Activated T-helper 1 cell treated with Interleukin-2 at 50 U/mL for 16 hours (primary cell): ENCODE results near the gene UGT1A8.
"Not testable (repeated sequence)": the region's sequence is repeated elsewhere in the genome, so short reads cannot be mapped to it uniquely, and the experiment has no call there.

ENCODE experiments used
- DNase-seq: peaks from one replicate; pipeline ENCODE4 v3.0.0-alpha.2; 2020; ENCODE audit warnings: low read depth

The UGT1A8 gene

DNA sequence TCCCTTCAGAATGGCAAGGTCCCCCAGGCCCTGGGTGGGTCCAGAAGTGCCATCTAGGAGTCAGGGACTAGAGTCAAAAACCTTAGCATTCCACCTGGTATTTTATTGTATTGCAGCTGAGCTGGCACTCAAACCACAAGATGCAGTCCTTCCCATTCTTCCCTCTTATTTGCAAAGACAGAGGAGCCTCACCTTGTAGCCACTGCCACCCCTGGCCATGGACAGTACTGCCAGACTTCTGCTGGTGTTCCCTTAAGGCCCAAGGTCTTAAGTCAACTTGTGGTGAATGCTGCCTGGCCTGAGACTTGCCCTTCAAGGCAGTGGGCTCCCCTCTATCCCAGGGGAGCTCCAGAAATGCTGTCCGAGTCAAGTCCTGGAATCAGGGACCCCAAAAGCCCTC is 25.7 kb downstream of the UGT1A8 start:
- no peak for DNase-seq

DNA sequence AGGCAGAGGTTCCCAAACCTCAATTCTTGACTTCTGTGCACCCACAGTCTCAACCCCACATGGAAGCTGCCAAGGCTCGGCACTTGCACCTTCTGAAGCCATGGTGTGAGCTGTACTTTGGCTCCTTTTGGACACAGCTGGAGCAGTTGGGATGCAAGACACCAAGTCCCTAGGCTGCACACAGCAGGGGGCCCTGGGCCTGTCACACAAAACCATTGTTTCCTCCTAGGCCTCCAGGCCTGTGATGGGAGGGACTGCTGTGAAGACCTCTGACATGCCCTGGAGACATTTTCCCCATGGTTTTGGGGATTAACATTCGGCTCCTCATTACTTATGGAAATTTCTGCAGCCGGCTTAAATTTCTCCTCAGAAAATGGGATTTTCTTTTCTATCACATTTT is 28.6 kb downstream of the UGT1A8 start:
- not testable (repeated sequence) for DNase-seq

- DNase-seq: no peak
Measured at GRCh38 chr2:233650981-233651380, 33.5 kb downstream of the UGT1A8 start.

GRCh38 chr2:233651430-233651829 is 34.0 kb downstream of the UGT1A8 start:
- no peak for DNase-seq

DNA sequence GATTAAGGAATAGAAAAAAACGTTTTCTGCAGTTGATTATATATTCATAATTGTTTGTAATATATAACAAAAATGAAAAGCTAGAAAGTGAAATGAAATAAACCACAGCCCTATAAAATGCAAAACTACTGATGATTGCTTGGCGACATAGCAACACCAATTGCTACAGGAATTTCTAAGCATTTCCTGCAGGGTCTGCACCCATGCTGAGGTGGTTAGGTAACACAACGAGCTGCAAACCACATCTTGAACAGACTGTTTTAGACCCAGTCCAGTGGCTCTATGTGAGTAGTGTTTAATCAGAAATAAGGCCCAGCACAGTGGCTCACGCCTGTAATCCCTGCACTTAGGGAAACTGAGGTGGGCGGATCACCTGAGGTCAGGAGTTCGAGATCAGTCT is 37.1 kb downstream of the UGT1A8 start:
- no peak for DNase-seq

GRCh38 chr2:233655043-233655442 is 37.6 kb downstream of the UGT1A8 start:
- DNase-seq: no peak

DNA sequence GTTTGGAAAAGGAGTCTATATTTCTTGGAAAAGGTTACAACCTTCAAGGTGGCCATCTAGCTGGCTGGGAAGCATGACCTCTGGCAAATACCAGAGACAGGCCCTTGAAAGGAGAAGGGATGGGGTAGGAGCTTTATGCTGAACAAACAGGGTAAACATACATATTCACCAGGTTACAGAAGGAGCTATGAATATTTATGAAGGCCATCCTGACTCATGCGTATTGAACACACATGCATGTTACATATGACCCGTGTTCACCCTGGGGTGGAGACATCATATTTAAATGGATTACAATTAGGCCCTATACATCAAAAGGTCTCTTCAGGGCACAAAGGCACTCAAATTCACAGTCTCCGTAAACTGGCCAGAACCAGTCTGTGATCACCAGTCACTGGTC is 38.5 kb downstream of the UGT1A8 start:
- DNase-seq: not testable (repeated sequence)

DNA sequence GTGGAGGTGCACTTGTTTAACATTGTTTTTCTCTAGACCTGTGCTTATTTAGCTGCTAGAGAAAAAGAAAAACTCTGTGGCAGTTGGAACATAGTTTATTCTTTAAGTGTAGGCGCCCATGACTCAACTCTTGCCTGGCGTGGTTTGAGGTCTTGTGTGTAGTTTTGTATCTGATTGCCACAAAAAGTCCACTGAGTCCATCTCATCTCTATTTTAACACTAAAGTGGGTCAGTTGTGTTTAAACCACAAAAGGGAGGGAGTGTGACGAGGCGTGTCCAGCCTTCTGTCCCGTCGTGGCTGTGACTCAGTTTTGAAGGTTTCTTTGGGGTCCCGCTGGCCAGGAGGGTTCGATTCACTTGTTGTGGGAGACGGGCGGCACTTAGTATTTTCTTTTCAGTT is 39.0 kb downstream of the UGT1A8 start:
- DNase-seq: no peak

DNA sequence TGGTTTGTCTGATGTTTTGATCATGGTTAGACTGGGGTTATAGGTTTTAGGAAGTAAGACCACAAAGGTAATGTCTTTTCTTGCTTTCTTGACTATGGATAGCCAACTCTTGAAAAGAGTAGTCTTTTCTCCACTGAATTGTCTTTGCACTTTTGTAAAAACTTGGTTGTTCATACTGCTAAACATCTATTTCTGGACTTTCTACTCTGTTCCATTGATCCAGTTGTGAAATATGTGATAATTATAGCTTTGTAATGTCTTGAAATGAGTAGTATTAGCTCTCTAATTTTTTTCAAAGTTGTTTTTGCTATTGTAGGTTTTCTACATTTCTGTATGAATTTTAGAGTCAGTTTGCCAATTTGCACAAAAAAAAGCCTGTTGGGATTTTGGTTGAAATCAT is 41.2 kb downstream of the UGT1A8 start:
- no peak for DNase-seq

DNA sequence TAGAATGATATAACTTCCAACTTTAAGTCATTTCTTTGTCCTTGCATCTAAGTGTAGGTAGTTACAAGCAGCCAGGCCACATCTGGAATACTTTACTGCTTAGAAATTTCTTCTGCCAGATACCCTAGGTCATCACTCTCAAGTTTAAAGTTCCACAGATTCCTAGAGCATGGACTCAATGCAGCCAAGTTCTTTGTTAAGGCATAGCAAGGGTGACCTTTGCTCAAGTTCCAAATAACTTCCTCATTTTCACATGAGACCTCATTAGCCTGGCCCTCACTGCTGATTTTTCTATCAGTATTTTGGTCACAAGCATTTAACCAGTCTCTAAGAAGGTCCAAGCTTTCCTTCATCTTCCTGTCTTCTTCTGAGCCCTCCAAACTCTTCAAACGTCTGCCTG is 46.5 kb downstream of the UGT1A8 start:
- DNase-seq: no peak

DNA sequence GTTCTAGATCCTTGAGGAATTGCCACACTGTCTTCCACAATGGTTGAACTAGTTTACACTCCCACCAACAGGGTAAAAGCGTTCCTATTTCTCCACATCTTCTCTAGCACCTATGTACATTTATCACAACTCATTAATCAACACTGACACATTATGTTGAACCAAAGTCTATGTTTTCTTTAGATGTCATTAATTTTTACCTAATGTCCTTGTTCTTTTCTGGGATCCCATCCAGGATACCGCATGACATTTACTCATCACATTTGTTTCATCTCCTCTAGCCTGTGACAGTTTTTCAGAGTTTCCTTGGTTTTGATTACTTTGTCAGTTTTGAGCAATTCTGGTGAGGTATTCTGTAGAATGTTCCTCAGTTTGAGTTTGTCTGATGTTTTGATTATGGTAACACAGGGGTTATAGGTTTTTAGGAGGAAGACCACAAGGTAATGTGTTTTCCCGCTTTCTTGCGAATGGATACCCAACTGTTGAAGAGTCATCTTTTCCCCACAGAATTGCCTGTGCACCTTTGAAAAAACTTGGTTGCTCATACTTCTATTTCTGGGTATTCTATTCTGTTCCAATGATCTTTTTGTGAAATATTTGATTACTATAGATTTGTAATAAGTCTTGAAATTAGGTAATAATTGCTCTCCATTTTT is 51.3 kb downstream of the UGT1A8 start:
- no peak for DNase-seq

DNA sequence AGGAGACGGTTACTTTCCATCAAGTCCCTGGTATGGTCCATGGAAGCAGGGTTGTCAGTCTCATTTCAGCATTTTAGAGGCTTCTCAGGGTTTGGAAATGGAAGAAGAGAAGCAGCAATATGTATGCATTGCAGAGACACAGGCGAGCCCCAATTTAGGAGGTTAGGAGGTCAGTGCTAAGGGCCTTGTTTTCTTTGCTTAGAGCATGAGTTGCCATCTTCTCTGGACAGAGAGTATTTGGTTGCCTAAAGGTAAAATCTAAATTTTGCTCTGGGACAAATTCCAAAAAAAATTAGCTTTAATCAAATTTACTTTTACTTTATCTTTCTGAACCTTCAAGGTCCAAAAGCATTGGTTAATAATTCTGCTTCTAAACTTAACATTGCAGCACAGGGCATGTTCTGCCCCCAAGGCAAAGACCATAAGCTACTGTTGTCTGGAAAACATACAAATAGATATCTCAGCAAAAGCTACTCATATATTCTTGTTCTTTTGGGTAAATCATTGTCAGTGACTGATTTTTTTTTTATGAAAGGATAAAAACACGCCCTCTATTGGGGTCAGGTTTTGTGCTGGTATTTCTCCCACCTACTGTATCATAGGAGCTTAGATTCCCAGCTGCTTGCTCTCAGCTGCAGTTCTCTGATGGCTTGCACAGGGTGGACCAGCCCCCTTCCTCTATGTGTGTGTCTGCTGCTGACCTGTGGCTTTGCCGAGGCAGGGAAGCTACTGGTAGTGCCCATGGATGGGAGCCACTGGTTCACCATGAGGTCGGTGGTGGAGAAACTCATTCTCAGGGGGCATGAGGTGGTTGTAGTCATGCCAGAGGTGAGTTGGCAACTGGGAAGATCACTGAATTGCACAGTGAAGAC is 54.1 kb downstream of the UGT1A8 start, which contains the start of gene UGT1A9:
Gene UGT1A9 (plus strand): TSS at position 609 of the 872 bp plus-strand sequence. CDS start 37 bp downstream, at position 646.
- no peak for DNase-seq

DNA sequence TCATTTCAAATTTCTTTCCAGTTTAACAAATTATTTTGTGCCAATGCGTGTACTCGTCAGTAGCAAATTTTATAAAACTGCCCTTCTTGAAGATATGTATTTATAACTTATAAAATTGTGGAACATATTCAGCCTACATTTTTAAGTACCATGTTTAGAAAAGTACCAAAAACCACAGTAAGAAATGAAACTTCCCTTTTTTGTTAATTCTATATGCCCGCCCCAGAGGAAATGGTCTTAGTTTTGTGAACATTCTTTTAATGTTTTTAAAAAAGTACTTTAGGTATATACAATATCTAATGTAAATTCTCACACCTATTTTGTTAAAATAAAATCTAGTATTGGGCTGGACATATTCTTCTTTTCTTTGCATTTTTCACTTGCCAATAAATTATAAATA is 55.5 kb downstream of the UGT1A8 start:
- no peak for DNase-seq

GRCh38 chr2:233673896-233674295 is 56.5 kb downstream of the UGT1A8 start:
- no peak for DNase-seq

GRCh38 chr2:233674314-233674713 is 56.9 kb downstream of the UGT1A8 start:
- DNase-seq: no peak

- DNase-seq: no peak
Measured at GRCh38 chr2:233674995-233675394, 57.6 kb downstream of the UGT1A8 start.

GRCh38 chr2:233676046-233676445 is 58.6 kb downstream of the UGT1A8 start:
- no peak for DNase-seq

GRCh38 chr2:233679196-233679595 is 61.8 kb downstream of the UGT1A8 start:
- DNase-seq: no peak

DNA sequence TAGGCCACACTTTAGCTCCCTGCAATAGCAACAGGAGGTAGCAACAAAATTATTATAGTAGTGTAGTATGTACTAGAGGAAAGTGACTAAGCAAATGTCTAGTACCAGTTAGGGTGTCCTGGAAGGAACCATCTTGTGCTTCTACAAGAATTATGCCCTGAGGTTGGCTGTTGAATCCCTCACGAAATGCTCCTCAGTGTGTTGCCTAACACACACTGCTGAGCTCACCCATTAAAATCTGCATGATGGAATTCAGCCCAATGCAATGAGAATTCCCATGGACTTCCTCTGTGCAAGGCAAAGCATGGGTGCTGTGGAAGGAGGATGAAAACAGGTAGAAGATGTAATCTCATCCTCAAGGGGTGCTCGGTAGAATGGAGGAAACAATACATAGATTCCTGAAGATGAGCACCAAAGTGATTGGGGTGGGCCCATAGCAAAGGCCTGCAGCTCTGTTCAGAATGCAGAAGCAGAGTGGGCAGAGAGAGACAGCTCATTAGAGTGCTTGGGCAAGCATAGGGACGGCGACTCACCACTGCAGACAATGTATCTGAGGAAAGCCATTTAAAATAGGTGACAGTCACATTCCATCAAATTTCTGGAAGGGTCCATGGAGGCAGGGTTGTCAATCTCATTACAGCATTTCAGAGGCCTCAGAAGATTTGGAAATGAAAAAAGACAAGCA is 63.1 kb downstream of the UGT1A8 start:
- no peak for DNase-seq

- DNase-seq: no peak
Measured at GRCh38 chr2:233681521-233682099, 64.2 kb downstream of the UGT1A8 start, which contains the start of gene UGT1A7. UGT1A7 (plus strand) TSS chr2:233681901; CDS start chr2:233681938, 37 bp downstream.

GRCh38 chr2:233684640-233685039 is 67.2 kb downstream of the UGT1A8 start:
- DNase-seq: no peak

- DNase-seq: no peak
Measured at GRCh38 chr2:233686928-233687327, 69.5 kb downstream of the UGT1A8 start.
